CD4-positive, alpha-beta T cell treated with Interleukin-17A for 4 hours (primary cell): ENCODE data around the gene SLC36A2.

Source experiments
- DNase-seq: peaks from one replicate; pipeline ENCODE4 v3.0.0-alpha.2; 2020; ENCODE audit warnings: mixed read lengths

SLC36A2 gene

GRCh38 chr5:151281001-151281639 lies 66.2 kb downstream of the SLC36A2 start:
- no peak for DNase-seq

- no peak for DNase-seq
Observed at GRCh38 chr5:151280443-151280842, 66.9 kb downstream of the SLC36A2 start.

- no peak for DNase-seq
Observed at GRCh38 chr5:151278845-151279244, 68.5 kb downstream of the SLC36A2 start.

GRCh38 chr5:151275803-151276202 lies 71.6 kb downstream of the SLC36A2 start:
- no peak for DNase-seq

GRCh38 chr5:151274666-151275065 lies 72.7 kb downstream of the SLC36A2 start:
- DNase-seq: no peak

- no peak for DNase-seq
Observed at GRCh38 chr5:151271336-151271735, 76.0 kb downstream of the SLC36A2 start.

GRCh38 chr5:151270599-151270998 lies 76.8 kb downstream of the SLC36A2 start:
- no peak for DNase-seq

- no peak for DNase-seq
Observed at GRCh38 chr5:151267491-151268260, 79.7 kb downstream of the SLC36A2 start.
